Ishikawa (cell line): ENCODE measurements around the gene CLIC3.

Source experiments
- CEBPB ChIP-seq: IDR thresholded peaks from 2 replicates; pipeline ENCODE4 v1.6.1; 2012
- CREB1 ChIP-seq: IDR thresholded peaks from 2 replicates; pipeline ENCODE4 v1.6.1; 2012; ENCODE audit warnings: low read depth
- EGR1 ChIP-seq: IDR thresholded peaks from 2 replicates; pipeline ENCODE4 v1.6.1; 2012
- EP300 ChIP-seq: IDR thresholded peaks from 2 replicates; pipeline ENCODE4 v1.6.1; 2012; ENCODE audit warnings: borderline replicate concordance
- FOXM1 ChIP-seq: IDR thresholded peaks from 2 replicates; pipeline ENCODE4 v1.6.1; 2012; ENCODE audit warnings: low read depth, borderline replicate concordance
- RAD21 ChIP-seq: IDR thresholded peaks from 2 replicates; pipeline ENCODE4 v1.6.1; 2012; ENCODE audit warnings: low read depth
- TAF1 ChIP-seq: IDR thresholded peaks from 2 replicates; pipeline ENCODE4 v1.6.1; 2012; ENCODE audit warnings: low read depth, mild to moderate bottlenecking
- TCF12 ChIP-seq: IDR thresholded peaks from 2 replicates; pipeline ENCODE4 v1.6.1; 2012; ENCODE audit warnings: low read depth
- TEAD4 ChIP-seq: IDR thresholded peaks from 2 replicates; pipeline ENCODE4 v1.6.1; 2012
- YY1 ChIP-seq: IDR thresholded peaks from 2 replicates; pipeline ENCODE4 v1.6.1; 2012; ENCODE audit warnings: low read depth
- ZBTB7A ChIP-seq: IDR thresholded peaks from 2 replicates; pipeline ENCODE4 v1.6.1; 2012; ENCODE audit warnings: low read depth
- TF ChIP-seq, protein P1 (sequence below): IDR thresholded peaks from 2 replicates; pipeline ENCODE4 v1.6.1; 2012; ENCODE audit warnings: low read depth, mild to moderate bottlenecking
- TF ChIP-seq, protein P2 (sequence below): IDR thresholded peaks from 2 replicates; pipeline ENCODE4 v1.6.1; 2012
- TF ChIP-seq, protein P3 (sequence below): IDR thresholded peaks from 2 replicates; pipeline ENCODE4 v1.6.1; 2012

DNA sequence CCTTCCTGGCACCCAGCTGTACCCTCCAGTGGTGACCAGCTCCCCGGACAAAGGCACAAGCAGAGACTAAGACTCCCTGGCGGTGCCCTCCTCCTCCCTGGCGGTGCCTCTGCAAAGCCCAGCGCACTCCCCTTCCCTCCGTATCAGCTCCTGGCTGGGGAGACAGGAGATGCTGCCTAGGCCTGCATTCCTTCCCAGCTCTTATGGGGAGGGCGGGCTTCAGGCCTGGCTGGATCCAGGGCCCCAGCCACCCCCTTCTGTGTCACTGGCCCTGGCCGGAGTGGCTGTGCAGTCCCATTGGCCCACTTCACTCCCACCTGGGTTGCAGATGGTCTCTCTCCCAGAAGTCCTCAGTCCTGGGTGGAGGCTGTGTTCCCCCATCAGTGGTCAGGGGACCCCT, 37.9 kb downstream of the CLIC3 start:
- TF ChIP-seq, protein P1, sequence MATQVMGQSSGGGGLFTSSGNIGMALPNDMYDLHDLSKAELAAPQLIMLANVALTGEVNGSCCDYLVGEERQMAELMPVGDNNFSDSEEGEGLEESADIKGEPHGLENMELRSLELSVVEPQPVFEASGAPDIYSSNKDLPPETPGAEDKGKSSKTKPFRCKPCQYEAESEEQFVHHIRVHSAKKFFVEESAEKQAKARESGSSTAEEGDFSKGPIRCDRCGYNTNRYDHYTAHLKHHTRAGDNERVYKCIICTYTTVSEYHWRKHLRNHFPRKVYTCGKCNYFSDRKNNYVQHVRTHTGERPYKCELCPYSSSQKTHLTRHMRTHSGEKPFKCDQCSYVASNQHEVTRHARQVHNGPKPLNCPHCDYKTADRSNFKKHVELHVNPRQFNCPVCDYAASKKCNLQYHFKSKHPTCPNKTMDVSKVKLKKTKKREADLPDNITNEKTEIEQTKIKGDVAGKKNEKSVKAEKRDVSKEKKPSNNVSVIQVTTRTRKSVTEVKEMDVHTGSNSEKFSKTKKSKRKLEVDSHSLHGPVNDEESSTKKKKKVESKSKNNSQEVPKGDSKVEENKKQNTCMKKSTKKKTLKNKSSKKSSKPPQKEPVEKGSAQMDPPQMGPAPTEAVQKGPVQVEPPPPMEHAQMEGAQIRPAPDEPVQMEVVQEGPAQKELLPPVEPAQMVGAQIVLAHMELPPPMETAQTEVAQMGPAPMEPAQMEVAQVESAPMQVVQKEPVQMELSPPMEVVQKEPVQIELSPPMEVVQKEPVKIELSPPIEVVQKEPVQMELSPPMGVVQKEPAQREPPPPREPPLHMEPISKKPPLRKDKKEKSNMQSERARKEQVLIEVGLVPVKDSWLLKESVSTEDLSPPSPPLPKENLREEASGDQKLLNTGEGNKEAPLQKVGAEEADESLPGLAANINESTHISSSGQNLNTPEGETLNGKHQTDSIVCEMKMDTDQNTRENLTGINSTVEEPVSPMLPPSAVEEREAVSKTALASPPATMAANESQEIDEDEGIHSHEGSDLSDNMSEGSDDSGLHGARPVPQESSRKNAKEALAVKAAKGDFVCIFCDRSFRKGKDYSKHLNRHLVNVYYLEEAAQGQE, result no peak
- TF ChIP-seq RAD21, result no peak
- TF ChIP-seq EP300, result no peak
- TF ChIP-seq, protein P2, sequence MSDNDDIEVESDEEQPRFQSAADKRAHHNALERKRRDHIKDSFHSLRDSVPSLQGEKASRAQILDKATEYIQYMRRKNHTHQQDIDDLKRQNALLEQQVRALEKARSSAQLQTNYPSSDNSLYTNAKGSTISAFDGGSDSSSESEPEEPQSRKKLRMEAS, result no peak
- no peak for TF ChIP-seq TAF1
- TF ChIP-seq TCF12, result no peak
- TF ChIP-seq EGR1, result no peak
- no peak for TF ChIP-seq YY1
- no peak for TF ChIP-seq CREB1
- TF ChIP-seq, protein P3, sequence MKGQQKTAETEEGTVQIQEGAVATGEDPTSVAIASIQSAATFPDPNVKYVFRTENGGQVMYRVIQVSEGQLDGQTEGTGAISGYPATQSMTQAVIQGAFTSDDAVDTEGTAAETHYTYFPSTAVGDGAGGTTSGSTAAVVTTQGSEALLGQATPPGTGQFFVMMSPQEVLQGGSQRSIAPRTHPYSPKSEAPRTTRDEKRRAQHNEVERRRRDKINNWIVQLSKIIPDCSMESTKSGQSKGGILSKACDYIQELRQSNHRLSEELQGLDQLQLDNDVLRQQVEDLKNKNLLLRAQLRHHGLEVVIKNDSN, result no peak
- TF ChIP-seq TEAD4, result no peak
- no peak for TF ChIP-seq FOXM1
- no peak for TF ChIP-seq CEBPB
- no peak for TF ChIP-seq ZBTB7A
